ENCODE results near the gene PHLPP2. TPM values are rescaled to one million over a fixed set of nuclear protein-coding genes. Genes with fewer than 3 reads are reported as not detected.
"Not testable (repeated sequence)": the region's sequence is repeated elsewhere in the genome, so short reads cannot be mapped to it uniquely, and the experiment has no call there.

The PHLPP2 gene
- total RNA-seq, 1 donor from 2014 or later = 2.6 TPM

GRCh38 chr16:71610447-71610846 lies 114.1 kb downstream of the PHLPP2 start:
- Histone ChIP-seq H3K36me3 (ENCODE audit: control insufficient read depth, insufficient read depth, low read length) (no peaks in the 10 kb centered on the region), H3K27me3 (ENCODE audit: control insufficient read depth, insufficient read depth, low read length) (no peaks in the 10 kb centered on the region), H3K4me3 (ENCODE audit: low read depth, low read length) (no peak overlapping the region)
- TF ChIP-seq CTCF (IDR thresholded peaks at IDR 0.05; ENCODE audit: insufficient read depth, low read length, severe bottlenecking) = no peak
- DNase-seq (ENCODE audit: low read depth) = no peak
- FAIRE-seq = no peak

- FAIRE-seq (no peak), DNase-seq (ENCODE audit: low read depth) (no peak)
- Histone ChIP-seq H3K4me3 (ENCODE audit: low read depth, low read length) (no peak overlapping the region), H3K36me3 (ENCODE audit: control insufficient read depth, insufficient read depth, low read length) (no peaks in the 10 kb centered on the region), H3K27me3 (ENCODE audit: control insufficient read depth, insufficient read depth, low read length) (no peaks in the 10 kb centered on the region)
- TF ChIP-seq CTCF (IDR thresholded peaks at IDR 0.05; ENCODE audit: insufficient read depth, low read length, severe bottlenecking) = no peak
Measured at GRCh38 chr16:71609066-71609465, 115.4 kb downstream of the PHLPP2 start.

- DNase-seq (ENCODE audit: low read depth) (no peak), FAIRE-seq (no peak)
- no peaks in the 10 kb centered on the region for H3K27me3 ChIP-seq (ENCODE audit: control insufficient read depth, insufficient read depth, low read length)
- no peak for TF ChIP-seq CTCF (IDR thresholded peaks at IDR 0.05; ENCODE audit: insufficient read depth, low read length, severe bottlenecking)
- no peaks in the 10 kb centered on the region for H3K36me3 ChIP-seq (ENCODE audit: control insufficient read depth, insufficient read depth, low read length)
- H3K4me3 ChIP-seq (ENCODE audit: low read depth, low read length) = no peak overlapping the region
Measured at GRCh38 chr16:71600822-71601221, 123.7 kb downstream of the PHLPP2 start.

- H3K27me3 ChIP-seq (ENCODE audit: control insufficient read depth, insufficient read depth, low read length); H3K4me3 ChIP-seq (ENCODE audit: low read depth, low read length); H3K36me3 ChIP-seq (ENCODE audit: control insufficient read depth, insufficient read depth, low read length); FAIRE-seq; DNase-seq (ENCODE audit: low read depth): not testable (repeated sequence)
Measured at GRCh38 chr16:71598426-71598825, 126.1 kb downstream of the PHLPP2 start.

GRCh38 chr16:71595340-71595826 lies 129.1 kb downstream of the PHLPP2 start:
- H3K36me3 ChIP-seq (ENCODE audit: control insufficient read depth, insufficient read depth, low read length); FAIRE-seq; DNase-seq (ENCODE audit: low read depth); H3K27me3 ChIP-seq (ENCODE audit: control insufficient read depth, insufficient read depth, low read length); H3K4me3 ChIP-seq (ENCODE audit: low read depth, low read length): not testable (repeated sequence)

Other genes with a start within 250 kb of the PHLPP2 start
- 2.6 and 3.2 TPM in 2 replicates for gene ZNF19, start 235.4 kb downstream of the PHLPP2 start, total RNA-seq
- under 0.01 and 0.26 TPM in 2 replicates for gene CHST4, start 198.3 kb downstream of the PHLPP2 start, total RNA-seq
- gene TAT, start 147.6 kb downstream of the PHLPP2 start, total RNA-seq = not detected in 2 replicates
- gene MARVELD3, start 98.5 kb downstream of the PHLPP2 start, total RNA-seq = 16.6 and 21.3 TPM in 2 replicates
- gene AP1G1, start 84.1 kb upstream of the PHLPP2 start, total RNA-seq = 29.5 and 45.8 TPM in 2 replicates
- gene ATXN1L, start 121.3 kb upstream of the PHLPP2 start, total RNA-seq = 9.2 and 12.9 TPM in 2 replicates
- 8.2 and 9.5 TPM in 2 replicates for gene ZNF821, start 159.5 kb upstream of the PHLPP2 start, total RNA-seq
- 147 and 157 TPM in 2 replicates for gene IST1, start 170.8 kb upstream of the PHLPP2 start, total RNA-seq